ENCODE measurements around the gene TIMM44.
A peak's percentile ranks its signal among the peaks of the same experiment; 100 is the strongest.

TIMM44 gene

GRCh38 chr19:7912144-7912696, 31.2 kb downstream of the TIMM44 start:
- no peak for DNase-seq

GRCh38 chr19:7911508-7912143, 31.8 kb downstream of the TIMM44 start:
- DNase-seq, result no peak

- DNase-seq, result no peak
Measured at GRCh38 chr19:7910321-7911161, 32.9 kb downstream of the TIMM44 start.

GRCh38 chr19:7909471-7910067, 33.9 kb downstream of the TIMM44 start:
- DNase-seq, result no peak

- no peak for DNase-seq
Measured at GRCh38 chr19:7908742-7909461, 34.6 kb downstream of the TIMM44 start.

- no peak for DNase-seq
Measured at GRCh38 chr19:7908078-7908699, 35.3 kb downstream of the TIMM44 start.

- no peak for DNase-seq
Measured at GRCh38 chr19:7907544-7907943, 35.9 kb downstream of the TIMM44 start.

GRCh38 chr19:7907122-7907521, 36.3 kb downstream of the TIMM44 start:
- no peak for DNase-seq

GRCh38 chr19:7905859-7906258, 37.6 kb downstream of the TIMM44 start:
- DNase-seq, result no peak

GRCh38 chr19:7905268-7905667, 38.2 kb downstream of the TIMM44 start:
- no peak for DNase-seq

GRCh38 chr19:7904074-7905020, 39.1 kb downstream of the TIMM44 start:
- DNase-seq, result peak; percentile 63 to 82 (median 72)

- peak; percentile 100 for DNase-seq
Measured at GRCh38 chr19:7903244-7904073, 40.0 kb downstream of the TIMM44 start, which contains the start of gene MAP2K7. TSS of gene MAP2K7 (plus strand) at chr19:7903877. CDS start at chr19:7903945, 68 bp downstream.

- DNase-seq, result no peak
Measured at GRCh38 chr19:7902796-7903243, 40.6 kb downstream of the TIMM44 start.

- no peak for DNase-seq
Measured at GRCh38 chr19:7901337-7901736, 42.1 kb downstream of the TIMM44 start.

GRCh38 chr19:7900931-7901330, 42.5 kb downstream of the TIMM44 start:
- no peak for DNase-seq

GRCh38 chr19:7900401-7900870, 43.0 kb downstream of the TIMM44 start:
- no peak for DNase-seq

- no peak for DNase-seq
Measured at GRCh38 chr19:7899751-7900378, 43.6 kb downstream of the TIMM44 start.

GRCh38 chr19:7898967-7899366, 44.5 kb downstream of the TIMM44 start:
- DNase-seq, result no peak

- no peak for DNase-seq
Measured at GRCh38 chr19:7897292-7897691, 46.2 kb downstream of the TIMM44 start.

Data from activated CD4-positive, CD25-positive, alpha-beta regulatory T cell (primary cell).